Lower leg skin (tissue), 4 donors: Measurements from ENCODE around the gene DMBT1. TPM values are rescaled to one million over a fixed set of nuclear protein-coding genes. Genes with fewer than 3 reads are reported as not detected.

Experiments
- DNase-seq, 2 donors: peaks; one replicate each; pipeline ENCODE4 v3.0.0-alpha.2; 2019; ENCODE audit warnings: low spot score in 2 of 2
- H3K4me3 ChIP-seq: fragments of 200-600 bp; sonication (generic); 2 replicates; pipeline ENCODE4 v1.5.1; 2017; ENCODE audit warnings: mild to moderate bottlenecking, low read depth; ENCODE audit not compliant: poor library complexity, severe bottlenecking
- POLR2A ChIP-seq, 2 donors: fragments of 450-650 bp; IDR thresholded peaks; one replicate each; pipeline ENCODE4 v1.6.1; 2016 to 2017; ENCODE audit warnings: antibody characterized with exemption in 2 of 2, mild to moderate bottlenecking in 1 of 2, moderate library complexity in 1 of 2
- WGBS, 2 donors: methylation state at CpG; one replicate each; pipeline ENCODE4 v1.1.5; 2018; 5-methylcytosine and 5-hydroxymethylcytosine counted together
- intact Hi-C: fragments of 100-400 bp; cut with DNase I; formaldehyde crosslinking; loops from one replicate; pipeline ENCODE4 v1.15.0; 2023; ENCODE audit warnings: low total_unique reads
- total RNA-seq, 4 donors: library from RNA; depleted of rRNA; stranded (reverse); fragments of >200 nt; gene quantifications; one replicate each; pipeline ENCODE4 v1.1.0, GENCODE V29; 2016
- TF ChIP-seq, protein P1 (sequence below), 3 donors: fragments of 450-650 bp; IDR thresholded peaks; one replicate each; pipeline ENCODE4 v1.5.1; 2016; ENCODE audit warnings: antibody characterized with exemption in 3 of 3, mild to moderate bottlenecking in 3 of 3, moderate library complexity in 2 of 3

DMBT1 gene
- total RNA-seq, 4 donors from 2014 or later, result 0.04 to 0.29 (median 0.26) TPM; not detected in 1

DNA sequence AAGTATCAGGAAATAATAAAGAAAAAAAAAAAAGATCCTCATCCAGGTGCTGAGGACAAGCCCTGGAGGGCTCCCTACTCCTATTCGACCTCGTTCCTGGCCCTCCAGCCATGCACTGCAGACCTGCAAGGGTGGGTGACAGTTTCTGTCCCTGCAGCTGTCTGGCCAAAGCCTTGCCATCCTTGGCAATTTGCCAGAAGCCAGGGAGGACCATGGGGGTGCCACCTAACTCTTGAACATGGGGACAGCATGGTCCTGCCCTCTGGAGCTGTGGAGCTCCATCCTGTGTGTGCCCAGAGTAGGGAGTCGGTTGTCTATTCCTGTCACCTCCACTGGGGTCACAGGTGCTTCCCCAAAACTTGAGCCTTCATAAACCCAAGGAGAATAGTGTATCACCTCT, 27.8 kb downstream of the DMBT1 start:
- DNase-seq, result no peak
- no peak overlapping the region for H3K4me3 ChIP-seq
- intact Hi-C loops, result no loop called here
- WGBS, 2 donors, result 83 to 85% methylated on average over 2 to 3 of the region's 3 CpGs
- TF ChIP-seq POLR2A (IDR thresholded peaks at IDR 0.05), result no peak
- TF ChIP-seq, protein P1, sequence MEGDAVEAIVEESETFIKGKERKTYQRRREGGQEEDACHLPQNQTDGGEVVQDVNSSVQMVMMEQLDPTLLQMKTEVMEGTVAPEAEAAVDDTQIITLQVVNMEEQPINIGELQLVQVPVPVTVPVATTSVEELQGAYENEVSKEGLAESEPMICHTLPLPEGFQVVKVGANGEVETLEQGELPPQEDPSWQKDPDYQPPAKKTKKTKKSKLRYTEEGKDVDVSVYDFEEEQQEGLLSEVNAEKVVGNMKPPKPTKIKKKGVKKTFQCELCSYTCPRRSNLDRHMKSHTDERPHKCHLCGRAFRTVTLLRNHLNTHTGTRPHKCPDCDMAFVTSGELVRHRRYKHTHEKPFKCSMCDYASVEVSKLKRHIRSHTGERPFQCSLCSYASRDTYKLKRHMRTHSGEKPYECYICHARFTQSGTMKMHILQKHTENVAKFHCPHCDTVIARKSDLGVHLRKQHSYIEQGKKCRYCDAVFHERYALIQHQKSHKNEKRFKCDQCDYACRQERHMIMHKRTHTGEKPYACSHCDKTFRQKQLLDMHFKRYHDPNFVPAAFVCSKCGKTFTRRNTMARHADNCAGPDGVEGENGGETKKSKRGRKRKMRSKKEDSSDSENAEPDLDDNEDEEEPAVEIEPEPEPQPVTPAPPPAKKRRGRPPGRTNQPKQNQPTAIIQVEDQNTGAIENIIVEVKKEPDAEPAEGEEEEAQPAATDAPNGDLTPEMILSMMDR (IDR thresholded peaks at IDR 0.05), result no peak

DNA sequence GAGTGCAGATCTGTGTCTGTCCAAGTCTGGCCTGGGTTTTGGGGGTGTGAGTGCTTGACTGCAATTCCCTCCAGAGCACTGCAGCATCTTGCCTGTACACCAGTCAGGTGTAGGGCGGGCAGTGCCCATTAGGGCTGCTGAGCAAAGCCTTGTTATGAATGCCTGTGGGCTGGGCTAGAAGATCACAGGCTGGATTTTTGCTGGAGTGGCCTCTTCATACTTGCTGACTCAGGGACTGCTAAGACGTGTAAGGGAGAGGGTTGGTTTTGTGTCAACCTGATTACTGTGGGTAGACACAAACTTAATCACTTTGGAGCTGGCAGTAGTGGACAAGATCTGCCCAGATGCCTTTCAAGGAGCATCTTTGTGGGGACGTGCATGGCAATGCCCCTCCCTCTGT, 29.6 kb downstream of the DMBT1 start:
- intact Hi-C loops, result no loop called here
- no peak for TF ChIP-seq POLR2A (IDR thresholded peaks at IDR 0.05)
- TF ChIP-seq, protein P1 (IDR thresholded peaks at IDR 0.05), result no peak
- no peak for DNase-seq
- no peak overlapping the region for H3K4me3 ChIP-seq
- WGBS, 2 donors, result 60 to 83% methylated on average over 2 to 3 of the region's 3 CpGs

DNA sequence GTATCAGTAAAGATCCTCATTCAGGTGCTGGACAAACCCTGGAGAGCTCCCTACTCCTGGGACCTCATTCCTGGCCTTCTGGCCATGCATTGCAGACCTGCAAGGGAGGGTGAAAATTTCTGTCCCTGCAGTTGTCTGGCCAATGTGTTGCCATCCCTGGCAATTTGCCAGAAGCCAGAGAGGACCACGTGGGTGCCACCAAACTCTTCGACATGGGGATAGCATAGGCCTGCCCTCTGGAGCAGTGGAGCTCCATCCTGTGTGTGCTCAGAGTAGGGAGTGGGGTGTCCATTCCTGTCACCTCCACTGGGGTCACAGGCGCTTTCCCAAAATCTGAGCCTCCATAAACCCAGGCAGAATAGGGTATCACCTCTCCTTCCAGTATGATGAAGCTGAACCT, 31.2 kb downstream of the DMBT1 start:
- H3K4me3 ChIP-seq, result no peak overlapping the region
- intact Hi-C loops, result no loop called here
- no peak for TF ChIP-seq POLR2A (IDR thresholded peaks at IDR 0.05)
- TF ChIP-seq, protein P1 (IDR thresholded peaks at IDR 0.05), result no peak
- no peak for DNase-seq
- WGBS, 2 donors, result 79 to 80% methylated on average over 3 of the region's 3 CpGs

DNA sequence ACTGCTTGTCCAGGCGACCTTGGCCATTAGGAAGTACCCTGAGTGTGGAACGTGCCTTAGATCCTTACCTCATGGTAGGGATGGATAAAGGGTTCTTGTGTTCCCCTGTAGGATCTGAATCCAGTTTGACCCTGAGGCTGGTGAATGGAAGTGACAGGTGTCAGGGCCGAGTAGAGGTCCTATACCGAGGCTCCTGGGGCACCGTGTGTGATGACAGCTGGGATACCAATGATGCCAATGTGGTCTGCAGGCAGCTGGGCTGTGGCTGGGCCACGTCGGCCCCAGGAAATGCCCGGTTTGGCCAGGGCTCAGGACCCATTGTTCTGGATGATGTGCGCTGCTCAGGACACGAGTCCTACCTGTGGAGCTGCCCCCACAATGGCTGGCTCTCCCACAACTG, 31.6 kb downstream of the DMBT1 start:
- DNase-seq, result no peak
- 80 to 90% methylated on average over 2 to 8 of the region's 10 CpGs for WGBS, 2 donors
- no peak for TF ChIP-seq POLR2A (IDR thresholded peaks at IDR 0.05)
- TF ChIP-seq, protein P1 (IDR thresholded peaks at IDR 0.05), result no peak
- intact Hi-C loops, result no loop called here
- H3K4me3 ChIP-seq, result no peak overlapping the region

DNA sequence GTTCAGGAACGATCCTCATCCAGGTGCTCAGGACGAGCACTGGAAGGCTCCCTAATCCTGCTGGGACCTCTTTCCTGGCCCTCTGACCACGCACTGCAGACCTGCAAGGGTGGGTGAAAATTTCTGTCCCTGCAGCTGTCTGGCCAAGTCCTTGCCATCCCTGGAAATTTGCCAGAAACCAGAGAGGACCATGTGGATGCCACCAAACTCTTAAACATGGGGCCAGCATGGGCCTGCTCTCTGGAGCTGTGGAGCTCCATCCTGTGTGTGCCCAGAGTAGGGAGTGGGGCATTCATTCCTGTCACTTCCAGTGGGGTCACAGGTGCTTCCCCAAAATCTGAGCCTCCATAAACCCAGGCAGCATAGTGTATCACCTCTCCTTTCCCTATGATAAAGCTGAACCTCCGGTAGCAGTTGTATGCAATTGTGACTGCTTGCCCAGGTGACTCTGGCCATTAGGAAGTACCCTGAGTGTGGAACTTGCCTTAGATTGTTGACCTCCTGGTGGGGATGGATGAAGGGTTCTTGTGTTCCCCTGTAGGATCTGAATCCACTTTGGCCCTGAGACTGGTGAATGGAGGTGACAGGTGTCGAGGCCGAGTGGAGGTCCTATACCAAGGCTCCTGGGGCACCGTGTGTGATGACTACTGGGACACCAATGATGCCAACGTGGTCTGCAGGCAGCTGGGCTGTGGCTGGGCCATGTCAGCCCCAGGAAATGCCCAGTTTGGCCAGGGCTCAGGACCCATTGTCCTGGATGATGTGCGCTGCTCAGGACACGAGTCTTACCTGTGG, 57.1 kb downstream of the DMBT1 start:
- 82 to 92% methylated on average over 7 to 8 of the region's 10 CpGs for WGBS, 2 donors
- DNase-seq, result no peak
- TF ChIP-seq POLR2A (IDR thresholded peaks at IDR 0.05), result no peak
- TF ChIP-seq, protein P1 (IDR thresholded peaks at IDR 0.05), result no peak
- no peak overlapping the region for H3K4me3 ChIP-seq
- intact Hi-C loops, result no loop called here
